ENCODE results near the gene TMEM132D. TPM values are rescaled to one million over a fixed set of nuclear protein-coding genes. Genes with fewer than 3 reads are reported as not detected.
A peak's percentile ranks its signal among the peaks of the same experiment; 100 is the strongest.
"Not testable (repeated sequence)": the region's sequence is repeated elsewhere in the genome, so short reads cannot be mapped to it uniquely, and the experiment has no call there.

The TMEM132D gene
- total RNA-seq (2014; rRNA removed; shearing (Covaris generic)): not detected in 2 replicates
- not detected in 2 replicates for polyA plus RNA-seq (2014; cell fraction: nucleus; rRNA removed)

- DNase-seq (ENCODE audit: extremely low read depth, low read depth): no peak
These were observed at the start of gene TMEM132D for GRCh38 chr12:129903956-129904829. Gene TMEM132D (minus strand): TSS chr12:129904025.

- DNase-seq (ENCODE audit: extremely low read depth, low read depth): no peak
These were observed 45.8 kb upstream of the TMEM132D start for GRCh38 chr12:129949651-129950050.

GRCh38 chr12:129941618-129942017, 37.8 kb upstream of the TMEM132D start:
- DNase-seq (ENCODE audit: extremely low read depth, low read depth): no peak

- no peak for DNase-seq (ENCODE audit: extremely low read depth, low read depth)
These were observed 34.3 kb upstream of the TMEM132D start for GRCh38 chr12:129938089-129938488.

- no peak for DNase-seq (ENCODE audit: extremely low read depth, low read depth)
These were observed 33.6 kb upstream of the TMEM132D start for GRCh38 chr12:129937426-129937825.

GRCh38 chr12:129928643-129929042, 24.8 kb upstream of the TMEM132D start:
- no peak for DNase-seq (ENCODE audit: extremely low read depth, low read depth)

GRCh38 chr12:129927316-129927900, 23.6 kb upstream of the TMEM132D start:
- DNase-seq (ENCODE audit: extremely low read depth, low read depth): no peak

- DNase-seq (ENCODE audit: extremely low read depth, low read depth): peak; percentile 11
These were observed 7.7 kb upstream of the TMEM132D start for GRCh38 chr12:129911428-129912049.

GRCh38 chr12:129909051-129910020, 5.5 kb upstream of the TMEM132D start:
- DNase-seq (ENCODE audit: extremely low read depth, low read depth): no peak

GRCh38 chr12:129903092-129903945, 506 bp downstream of the TMEM132D start:
- no peak for DNase-seq (ENCODE audit: extremely low read depth, low read depth)

GRCh38 chr12:129902371-129903091, 1.3 kb downstream of the TMEM132D start:
- no peak for DNase-seq (ENCODE audit: extremely low read depth, low read depth)

GRCh38 chr12:129901254-129901653, 2.6 kb downstream of the TMEM132D start:
- DNase-seq (ENCODE audit: extremely low read depth, low read depth): no peak

- no peak for DNase-seq (ENCODE audit: extremely low read depth, low read depth)
These were observed 3.5 kb downstream of the TMEM132D start for GRCh38 chr12:129900306-129900705.

- DNase-seq (ENCODE audit: extremely low read depth, low read depth): not testable (repeated sequence)
These were observed 4.8 kb downstream of the TMEM132D start for GRCh38 chr12:129899045-129899444.

GRCh38 chr12:129893691-129894090, 10.1 kb downstream of the TMEM132D start:
- no peak for DNase-seq (ENCODE audit: extremely low read depth, low read depth)

- no peak for DNase-seq (ENCODE audit: extremely low read depth, low read depth)
These were observed 16.7 kb downstream of the TMEM132D start for GRCh38 chr12:129887101-129887500.

GRCh38 chr12:129886541-129886940, 17.3 kb downstream of the TMEM132D start:
- no peak for DNase-seq (ENCODE audit: extremely low read depth, low read depth)

GRCh38 chr12:129885287-129885686, 18.5 kb downstream of the TMEM132D start:
- no peak for DNase-seq (ENCODE audit: extremely low read depth, low read depth)

GRCh38 chr12:129877411-129877810, 26.4 kb downstream of the TMEM132D start:
- no peak for DNase-seq (ENCODE audit: extremely low read depth, low read depth)

Measured in NCI-H460 (cell line).